Lower leg skin (tissue), 4 donors: ENCODE data around the gene NOL4L. TPM values are rescaled to one million over a fixed set of nuclear protein-coding genes. Genes with fewer than 3 reads are reported as not detected.
"Not testable (repeated sequence)": the region's sequence is repeated elsewhere in the genome, so short reads cannot be mapped to it uniquely, and the experiment has no call there.

ENCODE experiments used
- DNase-seq, 2 donors: peaks; one replicate each; pipeline ENCODE4 v3.0.0-alpha.2; 2019; ENCODE audit warnings: low spot score in 2 of 2
- H3K4me3 ChIP-seq: fragments of 200-600 bp; sonication (generic); 2 replicates; pipeline ENCODE4 v1.5.1; 2017; ENCODE audit warnings: mild to moderate bottlenecking, low read depth; ENCODE audit not compliant: poor library complexity, severe bottlenecking
- POLR2A ChIP-seq, 2 donors: fragments of 450-650 bp; IDR thresholded peaks; one replicate each; pipeline ENCODE4 v1.6.1; 2016 to 2017; ENCODE audit warnings: antibody characterized with exemption in 2 of 2, mild to moderate bottlenecking in 1 of 2, moderate library complexity in 1 of 2
- WGBS, 2 donors: methylation state at CpG; one replicate each; pipeline ENCODE4 v1.1.5; 2018; 5-methylcytosine and 5-hydroxymethylcytosine counted together
- intact Hi-C: fragments of 100-400 bp; cut with DNase I; formaldehyde crosslinking; loops from one replicate; pipeline ENCODE4 v1.15.0; 2023; ENCODE audit warnings: low total_unique reads
- total RNA-seq, 4 donors: library from RNA; depleted of rRNA; stranded (reverse); fragments of >200 nt; gene quantifications; one replicate each; pipeline ENCODE4 v1.1.0, GENCODE V29; 2016
- TF ChIP-seq, protein P1 (sequence below), 3 donors: fragments of 450-650 bp; IDR thresholded peaks; one replicate each; pipeline ENCODE4 v1.5.1; 2016; ENCODE audit warnings: antibody characterized with exemption in 3 of 3, mild to moderate bottlenecking in 3 of 3, moderate library complexity in 2 of 3

Gene NOL4L
- total RNA-seq, 4 donors from 2014 or later = 4.6 to 10.4 (median 7.0) TPM

DNA sequence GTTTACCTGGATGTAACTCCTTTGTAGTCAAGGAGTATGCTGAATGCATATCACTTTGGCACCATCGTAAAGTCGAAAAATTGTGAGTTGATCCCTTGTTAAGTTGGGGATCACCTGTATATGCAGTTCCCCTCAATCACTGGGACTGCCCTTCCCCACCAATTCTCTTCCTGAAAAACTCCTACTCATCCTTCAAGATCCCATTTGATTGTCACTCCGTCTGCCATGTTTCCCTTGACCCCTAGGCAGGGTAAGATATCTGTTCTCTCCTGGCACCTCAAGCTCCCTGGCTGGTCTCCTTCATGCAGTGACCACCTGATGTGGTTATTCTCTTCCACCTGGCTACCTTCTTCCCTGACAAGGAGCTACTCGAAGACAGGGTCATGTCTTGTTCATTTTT is 10.0 kb upstream of the NOL4L start:
- TF ChIP-seq, protein P1, sequence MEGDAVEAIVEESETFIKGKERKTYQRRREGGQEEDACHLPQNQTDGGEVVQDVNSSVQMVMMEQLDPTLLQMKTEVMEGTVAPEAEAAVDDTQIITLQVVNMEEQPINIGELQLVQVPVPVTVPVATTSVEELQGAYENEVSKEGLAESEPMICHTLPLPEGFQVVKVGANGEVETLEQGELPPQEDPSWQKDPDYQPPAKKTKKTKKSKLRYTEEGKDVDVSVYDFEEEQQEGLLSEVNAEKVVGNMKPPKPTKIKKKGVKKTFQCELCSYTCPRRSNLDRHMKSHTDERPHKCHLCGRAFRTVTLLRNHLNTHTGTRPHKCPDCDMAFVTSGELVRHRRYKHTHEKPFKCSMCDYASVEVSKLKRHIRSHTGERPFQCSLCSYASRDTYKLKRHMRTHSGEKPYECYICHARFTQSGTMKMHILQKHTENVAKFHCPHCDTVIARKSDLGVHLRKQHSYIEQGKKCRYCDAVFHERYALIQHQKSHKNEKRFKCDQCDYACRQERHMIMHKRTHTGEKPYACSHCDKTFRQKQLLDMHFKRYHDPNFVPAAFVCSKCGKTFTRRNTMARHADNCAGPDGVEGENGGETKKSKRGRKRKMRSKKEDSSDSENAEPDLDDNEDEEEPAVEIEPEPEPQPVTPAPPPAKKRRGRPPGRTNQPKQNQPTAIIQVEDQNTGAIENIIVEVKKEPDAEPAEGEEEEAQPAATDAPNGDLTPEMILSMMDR (IDR thresholded peaks at IDR 0.05) = no peak
- no peak for TF ChIP-seq POLR2A (IDR thresholded peaks at IDR 0.05)
- no peak overlapping the region for H3K4me3 ChIP-seq
- 85 to 98% methylated on average over 4 of the region's 4 CpGs for WGBS, 2 donors
- DNase-seq = no peak
- intact Hi-C loops = no loop called here

DNA sequence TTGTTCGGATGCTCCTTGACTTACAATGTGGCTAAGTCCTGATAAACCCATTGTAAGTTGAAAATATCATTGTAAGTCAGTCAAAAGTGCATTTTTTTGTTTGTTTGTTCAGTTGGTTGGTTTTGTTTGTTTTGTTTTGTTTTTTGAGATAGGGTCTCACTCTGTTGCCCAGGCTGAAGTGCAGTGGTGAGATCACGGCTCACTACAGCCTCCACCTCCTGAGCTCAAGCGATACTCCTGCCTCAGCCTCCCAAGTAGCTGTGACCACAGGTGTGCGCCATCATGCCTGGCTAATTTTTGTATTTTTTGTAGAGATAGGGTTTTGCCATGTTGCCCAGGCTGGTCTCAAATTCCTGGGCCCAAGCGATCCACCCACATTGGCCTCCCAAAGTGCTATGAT is 9.5 kb upstream of the NOL4L start:
- 96 to 97% methylated on average over 5 of the region's 5 CpGs for WGBS, 2 donors
- H3K4me3 ChIP-seq, DNase-seq, intact Hi-C loops: not testable (repeated sequence)

DNA sequence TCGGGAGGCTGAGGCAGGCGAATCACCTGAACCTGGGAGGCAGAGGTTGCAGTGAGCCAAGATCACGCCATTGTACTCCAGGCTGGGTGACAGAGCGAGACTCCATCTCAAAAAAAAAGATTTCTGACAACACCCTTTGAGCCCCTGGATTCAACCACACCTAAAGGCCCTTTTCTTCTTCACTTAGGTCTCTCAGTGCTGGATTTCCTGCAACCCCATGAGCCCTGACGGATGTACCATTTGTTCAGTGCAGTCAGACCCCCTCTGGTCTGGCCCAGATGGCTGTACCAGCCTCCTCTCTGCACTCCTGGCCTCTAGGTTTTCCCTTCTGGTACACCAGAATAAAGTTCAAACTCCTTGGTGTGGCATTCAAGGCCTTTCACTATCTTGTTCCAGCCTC is 9.1 kb upstream of the NOL4L start:
- intact Hi-C loops = no loop called here
- TF ChIP-seq, protein P1 (IDR thresholded peaks at IDR 0.05) = no peak
- TF ChIP-seq POLR2A (IDR thresholded peaks at IDR 0.05) = no peak
- no peak for DNase-seq
- 95 to 96% methylated on average over 5 of the region's 5 CpGs for WGBS, 2 donors
- no peak overlapping the region for H3K4me3 ChIP-seq

DNA sequence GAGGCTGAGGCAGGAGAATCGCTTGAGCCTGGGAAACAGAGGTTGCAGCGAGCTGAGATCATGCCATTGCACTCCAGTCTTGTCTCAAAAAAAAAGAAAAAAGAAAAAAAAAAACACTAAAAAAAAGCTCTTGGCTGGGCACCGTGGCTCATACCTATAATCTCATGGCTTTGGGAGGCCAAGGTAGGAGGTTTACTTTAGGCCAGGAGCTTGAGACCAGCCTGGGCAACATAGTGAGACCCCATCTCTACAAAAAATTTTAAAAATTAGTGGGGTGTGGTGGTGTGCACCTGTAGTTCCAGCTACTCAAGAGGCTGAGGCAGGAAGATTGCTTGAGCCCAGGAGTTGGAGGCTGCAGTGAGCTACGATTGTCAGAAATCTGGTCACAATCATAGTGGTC is 7.5 kb upstream of the NOL4L start:
- H3K4me3 ChIP-seq, DNase-seq, intact Hi-C loops: not testable (repeated sequence)
- WGBS, 2 donors = 94 to 99% methylated on average over 4 of the region's 4 CpGs

DNA sequence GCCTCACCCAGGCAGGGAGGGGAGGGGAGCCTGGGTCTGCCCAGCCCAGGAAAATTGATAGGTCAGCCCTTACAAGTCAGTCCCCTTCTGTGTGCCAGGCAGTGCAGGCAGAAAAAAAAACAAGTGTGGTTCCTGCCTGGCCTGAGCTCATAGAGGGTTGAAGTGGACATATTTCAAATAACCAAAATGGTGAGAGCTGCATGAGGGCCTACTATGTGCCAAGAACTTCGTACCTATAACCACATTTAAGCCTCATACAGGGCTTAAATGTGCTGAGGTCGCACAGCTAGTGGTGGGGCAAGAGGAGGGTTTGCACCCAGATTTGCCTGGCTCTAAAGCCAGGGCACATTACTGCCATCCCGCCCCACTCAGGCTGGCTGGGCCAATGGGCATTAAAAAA is 6.9 kb upstream of the NOL4L start:
- TF ChIP-seq, protein P1 (IDR thresholded peaks at IDR 0.05) = no peak
- no peak for TF ChIP-seq POLR2A (IDR thresholded peaks at IDR 0.05)
- no peak for DNase-seq
- 85 to 90% methylated on average over 3 of the region's 3 CpGs for WGBS, 2 donors
- H3K4me3 ChIP-seq = no peak overlapping the region
- intact Hi-C loops = no loop called here

DNA sequence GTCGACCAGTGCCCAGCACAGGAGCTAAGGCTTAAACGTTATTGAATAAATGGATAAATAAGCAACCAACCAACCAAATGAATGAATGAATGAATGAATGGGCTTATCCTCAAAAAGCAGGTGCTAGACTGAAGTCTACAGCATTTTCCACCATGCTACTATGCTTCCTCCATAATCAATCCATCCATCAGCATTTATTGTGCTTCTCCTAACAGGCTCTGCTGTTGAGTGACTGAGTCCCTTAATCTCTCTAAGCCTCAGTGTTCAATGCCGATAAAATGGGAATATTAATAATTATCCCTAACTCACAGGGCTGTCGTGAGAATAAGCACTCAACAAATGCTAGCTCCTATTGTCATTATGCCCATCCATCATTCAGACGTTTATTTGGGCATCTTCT is 4.6 kb upstream of the NOL4L start:
- intact Hi-C loops = no loop called here
- H3K4me3 ChIP-seq = no peak overlapping the region
- WGBS, 2 donors = 72 to 80% methylated on average over 5 of the region's 5 CpGs
- TF ChIP-seq POLR2A (IDR thresholded peaks at IDR 0.05) = no peak
- TF ChIP-seq, protein P1 (IDR thresholded peaks at IDR 0.05) = no peak
- DNase-seq = no peak

DNA sequence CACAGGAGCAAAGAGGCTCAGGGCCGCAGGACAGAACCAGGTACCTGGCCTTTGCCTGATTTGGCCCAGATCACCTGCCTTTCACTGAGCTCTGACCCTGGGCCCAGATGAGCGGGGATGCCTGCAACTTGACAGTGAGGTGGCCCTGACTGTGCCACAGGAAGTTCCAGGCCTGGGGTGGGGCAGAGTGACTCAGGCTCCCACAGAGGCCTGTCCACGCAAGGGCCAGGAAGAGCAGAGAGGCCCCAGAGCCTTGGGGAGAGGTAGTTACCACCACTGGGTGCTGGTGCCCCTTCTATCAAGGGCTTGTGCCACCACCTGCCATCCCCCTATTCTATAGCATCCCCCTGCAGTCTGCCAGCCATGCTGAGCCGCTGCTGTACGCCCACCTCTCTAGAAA is 4.1 kb upstream of the NOL4L start:
- WGBS, 2 donors = 80 to 85% methylated on average over 4 to 5 of the region's 5 CpGs
- no peak for TF ChIP-seq POLR2A (IDR thresholded peaks at IDR 0.05)
- TF ChIP-seq, protein P1 (IDR thresholded peaks at IDR 0.05) = no peak
- H3K4me3 ChIP-seq = no peak overlapping the region
- no peak for DNase-seq
- intact Hi-C loops = no loop called here
